GM21576 (cell line): Measurements from ENCODE around the gene MIDN.
A peak's percentile ranks its signal among the peaks of the same experiment; 100 is the strongest.
"Not testable (repeated sequence)": the region's sequence is repeated elsewhere in the genome, so short reads cannot be mapped to it uniquely, and the experiment has no call there.

ENCODE experiments used
- ATAC-seq: cut with Tn5 transposase; IDR thresholded peaks from one replicate; pipeline ENCODE4 v1.9.1; 2021; ENCODE audit warnings: mild to moderate bottlenecking, moderate library complexity; ENCODE audit not compliant: unreplicated experiment

The MIDN gene

GRCh38 chr19:1248139-1248785 is at the start of gene MIDN:
Gene MIDN (plus strand): TSS chr19:1248583. CDS start chr19:1250297, 1,714 bp downstream.
- ATAC-seq: peak; percentile 3

- ATAC-seq: no peak
Observed at GRCh38 chr19:1199531-1199930, 48.9 kb upstream of the MIDN start.

GRCh38 chr19:1200614-1201013 is 47.8 kb upstream of the MIDN start:
- ATAC-seq: not testable (repeated sequence)

GRCh38 chr19:1205114-1206099 is 43.0 kb upstream of the MIDN start, which contains the start of gene STK11:
Gene STK11 (plus strand): TSS chr19:1205778. CDS start chr19:1206914, 1,136 bp downstream.
- peak; percentile 73 for ATAC-seq

- no peak for ATAC-seq
Observed at GRCh38 chr19:1206150-1206863, 42.1 kb upstream of the MIDN start.

GRCh38 chr19:1206864-1207450 is 41.4 kb upstream of the MIDN start:
- no peak for ATAC-seq

- ATAC-seq: not testable (repeated sequence)
Observed at GRCh38 chr19:1208830-1209229, 39.6 kb upstream of the MIDN start.

GRCh38 chr19:1210227-1210538 is 38.2 kb upstream of the MIDN start:
- ATAC-seq: no peak

- no peak for ATAC-seq
Observed at GRCh38 chr19:1211494-1212234, 36.7 kb upstream of the MIDN start.

GRCh38 chr19:1213391-1214286 is 34.7 kb upstream of the MIDN start:
- no peak for ATAC-seq

GRCh38 chr19:1214299-1214861 is 34.0 kb upstream of the MIDN start:
- no peak for ATAC-seq

- no peak for ATAC-seq
Observed at GRCh38 chr19:1214862-1215731, 33.3 kb upstream of the MIDN start.

GRCh38 chr19:1216756-1217155 is 31.6 kb upstream of the MIDN start:
- ATAC-seq: no peak

GRCh38 chr19:1217366-1217765 is 31.0 kb upstream of the MIDN start:
- no peak for ATAC-seq

- ATAC-seq: no peak
Observed at GRCh38 chr19:1218751-1219567, 29.4 kb upstream of the MIDN start.

GRCh38 chr19:1219786-1220476 is 28.5 kb upstream of the MIDN start:
- no peak for ATAC-seq
